GM18502 (cell line): ENCODE results near the gene GCH1.
"Not testable (repeated sequence)": the region's sequence is repeated elsewhere in the genome, so short reads cannot be mapped to it uniquely, and the experiment has no call there.

ENCODE experiments used
- ATAC-seq: cut with Tn5 transposase; IDR thresholded peaks from one replicate; pipeline ENCODE4 v1.9.1; 2021; ENCODE audit warnings: mild to moderate bottlenecking; ENCODE audit not compliant: unreplicated experiment, poor library complexity

Gene GCH1

GRCh38 chr14:54875648-54876047, 27.0 kb downstream of the GCH1 start:
- ATAC-seq = not testable (repeated sequence)

GRCh38 chr14:54870154-54871090, 32.2 kb downstream of the GCH1 start:
- ATAC-seq = not testable (repeated sequence)

GRCh38 chr14:54867011-54867410, 35.6 kb downstream of the GCH1 start:
- no peak for ATAC-seq

GRCh38 chr14:54866588-54866987, 36.0 kb downstream of the GCH1 start:
- ATAC-seq = no peak

- ATAC-seq = no peak
These were observed 38.1 kb downstream of the GCH1 start for GRCh38 chr14:54864526-54864925.

GRCh38 chr14:54857830-54858269, 44.8 kb downstream of the GCH1 start:
- peak; percentile 87 for ATAC-seq

GRCh38 chr14:54856152-54856551, 46.5 kb downstream of the GCH1 start:
- no peak for ATAC-seq

GRCh38 chr14:54854181-54854580, 48.4 kb downstream of the GCH1 start:
- peak; percentile 48 for ATAC-seq

GRCh38 chr14:54853339-54853738, 49.3 kb downstream of the GCH1 start:
- ATAC-seq = no peak

GRCh38 chr14:54852215-54852614, 50.4 kb downstream of the GCH1 start:
- ATAC-seq = no peak

- no peak for ATAC-seq
These were observed 53.7 kb downstream of the GCH1 start for GRCh38 chr14:54848910-54849309.

GRCh38 chr14:54845641-54846040, 57.0 kb downstream of the GCH1 start:
- no peak for ATAC-seq

GRCh38 chr14:54844479-54844878, 58.1 kb downstream of the GCH1 start:
- ATAC-seq = no peak

- ATAC-seq = no peak
These were observed 61.8 kb downstream of the GCH1 start for GRCh38 chr14:54840798-54841197.

GRCh38 chr14:54840336-54840735, 62.3 kb downstream of the GCH1 start:
- no peak for ATAC-seq

- no peak for ATAC-seq
These were observed 62.9 kb downstream of the GCH1 start for GRCh38 chr14:54839701-54840119.

- ATAC-seq = no peak
These were observed 63.6 kb downstream of the GCH1 start for GRCh38 chr14:54838931-54839512.

- ATAC-seq = no peak
These were observed 65.0 kb downstream of the GCH1 start for GRCh38 chr14:54837508-54838149.

GRCh38 chr14:54836231-54836630, 66.4 kb downstream of the GCH1 start:
- ATAC-seq = no peak

GRCh38 chr14:54834727-54835126, 67.9 kb downstream of the GCH1 start:
- ATAC-seq = no peak

GRCh38 chr14:54834081-54834480, 68.5 kb downstream of the GCH1 start:
- ATAC-seq = no peak
